Cardiac fibroblast (primary cell): Measurements from ENCODE around the gene ETFB.

Experiments
- DNase-seq, 2 donors: peaks; one replicate each; pipeline versions ENCODE4 v3.0.0 to v3.0.0-alpha.2; 2010; ENCODE audit warnings: low read depth in 2 of 2
- H3K4me3 ChIP-seq, 2 donors: replicated peaks in 1 of 2; 1 replicate in 1 of 2; 2 replicates in 1 of 2; pipeline ENCODE4 v1.5.1; 2011; ENCODE audit warnings: low read depth in 2 of 2, low read length in 2 of 2, mild to moderate bottlenecking in 2 of 2, moderate library complexity in 1 of 2
- TF ChIP-seq, protein P1 (sequence below): IDR thresholded peaks from one replicate; pipeline ENCODE4 v1.5.1; 2011; ENCODE audit warnings: low read depth, mild to moderate bottlenecking, low read length, inconsistent platforms

Gene ETFB

GRCh38 chr19:51347209-51347928 lies 18.8 kb downstream of the ETFB start:
- no peak overlapping the region for H3K4me3 ChIP-seq
- DNase-seq: no peak
- TF ChIP-seq, protein P1, sequence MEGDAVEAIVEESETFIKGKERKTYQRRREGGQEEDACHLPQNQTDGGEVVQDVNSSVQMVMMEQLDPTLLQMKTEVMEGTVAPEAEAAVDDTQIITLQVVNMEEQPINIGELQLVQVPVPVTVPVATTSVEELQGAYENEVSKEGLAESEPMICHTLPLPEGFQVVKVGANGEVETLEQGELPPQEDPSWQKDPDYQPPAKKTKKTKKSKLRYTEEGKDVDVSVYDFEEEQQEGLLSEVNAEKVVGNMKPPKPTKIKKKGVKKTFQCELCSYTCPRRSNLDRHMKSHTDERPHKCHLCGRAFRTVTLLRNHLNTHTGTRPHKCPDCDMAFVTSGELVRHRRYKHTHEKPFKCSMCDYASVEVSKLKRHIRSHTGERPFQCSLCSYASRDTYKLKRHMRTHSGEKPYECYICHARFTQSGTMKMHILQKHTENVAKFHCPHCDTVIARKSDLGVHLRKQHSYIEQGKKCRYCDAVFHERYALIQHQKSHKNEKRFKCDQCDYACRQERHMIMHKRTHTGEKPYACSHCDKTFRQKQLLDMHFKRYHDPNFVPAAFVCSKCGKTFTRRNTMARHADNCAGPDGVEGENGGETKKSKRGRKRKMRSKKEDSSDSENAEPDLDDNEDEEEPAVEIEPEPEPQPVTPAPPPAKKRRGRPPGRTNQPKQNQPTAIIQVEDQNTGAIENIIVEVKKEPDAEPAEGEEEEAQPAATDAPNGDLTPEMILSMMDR: no peak

- H3K4me3 ChIP-seq: no peak overlapping the region
- no peak for DNase-seq
- TF ChIP-seq, protein P1: no peak
Observed at GRCh38 chr19:51346742-51347141, 19.4 kb downstream of the ETFB start.

DNA sequence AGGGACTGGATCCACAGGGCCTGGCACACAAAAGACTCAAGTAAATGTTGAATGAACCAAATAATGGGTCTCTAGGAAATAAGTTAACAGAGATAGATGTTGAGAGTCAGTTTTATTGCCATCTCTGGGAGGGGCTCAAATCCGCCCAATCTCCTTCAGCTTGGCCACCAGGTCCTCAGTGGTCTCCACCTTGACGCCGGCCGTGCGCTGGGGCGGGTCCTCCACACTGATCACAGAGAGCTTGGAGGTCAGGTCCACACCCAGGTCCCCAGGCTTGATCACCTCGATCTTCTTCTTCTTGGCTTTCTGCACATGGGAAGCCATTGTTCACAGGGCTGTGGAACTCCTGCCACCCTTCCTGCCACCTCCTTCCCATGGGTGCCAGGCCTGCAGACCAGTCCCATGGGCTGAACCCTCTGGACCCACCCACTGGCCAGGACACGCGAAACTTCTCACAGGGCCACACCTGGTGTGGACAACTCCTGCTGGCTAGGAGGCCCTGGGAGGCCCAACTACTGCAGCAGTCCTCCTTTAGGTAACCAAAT lies 21.0 kb downstream of the ETFB start:
- H3K4me3 ChIP-seq: no peak overlapping the region
- TF ChIP-seq, protein P1: no peak
- DNase-seq: no peak

- TF ChIP-seq, protein P1: no peak
- DNase-seq: no peak
- no peak overlapping the region for H3K4me3 ChIP-seq
Observed at GRCh38 chr19:51342631-51343569, 23.3 kb downstream of the ETFB start.

GRCh38 chr19:51341976-51342580 lies 24.1 kb downstream of the ETFB start, which contains the start of gene VSIG10L:
Gene VSIG10L, minus strand, starts transcription at chr19:51342139. Its CDS starts 15 bp downstream, at chr19:51342124.
- H3K4me3 ChIP-seq: no peak within 1 kb of the TSS
- DNase-seq: no peak
- TF ChIP-seq, protein P1: no peak

- no peak overlapping the region for H3K4me3 ChIP-seq
- no peak for DNase-seq
- TF ChIP-seq, protein P1: no peak
Observed at GRCh38 chr19:51341066-51341465, 25.1 kb downstream of the ETFB start.
